ENCODE measurements around the gene VPS13D.

GRCh38 chr1:12447307-12447706 lies 217.5 kb downstream of the VPS13D start:
- TF ChIP-seq USF1 (IDR thresholded peaks at IDR 0.05) (no peak), YY1 (IDR thresholded peaks at IDR 0.05; ENCODE audit: low read depth) (no peak), RAD21 (IDR thresholded peaks at IDR 0.05; ENCODE audit: low read depth) (no peak), NFIC (IDR thresholded peaks at IDR 0.05) (no peak), ZBTB7A (IDR thresholded peaks at IDR 0.05; ENCODE audit: low read depth) (no peak), TAF1 (IDR thresholded peaks at IDR 0.05; ENCODE audit: low read depth) (no peak), EP300 (IDR thresholded peaks at IDR 0.05; ENCODE audit: borderline replicate concordance) (no peak)
